Cardiac muscle cell (in vitro differentiated cells and primary cell): ENCODE results near the gene MTCL3.

Source experiments
- DNase-seq, 2 donors: peaks; one replicate each; pipeline versions ENCODE4 v3.0.0 to v3.0.0-alpha.2; 2010 to 2017; ENCODE audit warnings: low read depth in 1 of 2, low spot score in 1 of 2
- H3K27ac ChIP-seq: fragments of 200-600 bp; sonication (generic); 2 replicates; pipeline ENCODE4 v1.5.1; 2016
- H3K27me3 ChIP-seq: fragments of 200-600 bp; sonication (generic); 2 replicates; pipeline ENCODE4 v1.6.0; 2016; ENCODE audit warnings: control low read depth
- H3K36me3 ChIP-seq: fragments of 200-600 bp; sonication (generic); 2 replicates; pipeline ENCODE4 v1.5.1; 2016; ENCODE audit warnings: control low read depth
- H3K4me1 ChIP-seq: fragments of 200-600 bp; sonication (generic); 2 replicates; pipeline ENCODE4 v1.8.1; 2017; ENCODE audit warnings: low read depth, mild to moderate bottlenecking, mixed run types
- H3K4me3 ChIP-seq: fragments of 200-600 bp; sonication (generic); 2 replicates; pipeline ENCODE4 v1.5.1; 2016; ENCODE audit warnings: mild to moderate bottlenecking
- H3K9me3 ChIP-seq: fragments of 200-600 bp; sonication (generic); 2 replicates; pipeline ENCODE4 v1.5.1; 2017; ENCODE audit warnings: low read depth, mild to moderate bottlenecking, control low read depth
- TF ChIP-seq, protein P1 (sequence below): IDR thresholded peaks from 2 replicates; pipeline ENCODE4 v1.5.1; 2012; ENCODE audit warnings: low read depth, mild to moderate bottlenecking, low read length

The MTCL3 gene

DNA sequence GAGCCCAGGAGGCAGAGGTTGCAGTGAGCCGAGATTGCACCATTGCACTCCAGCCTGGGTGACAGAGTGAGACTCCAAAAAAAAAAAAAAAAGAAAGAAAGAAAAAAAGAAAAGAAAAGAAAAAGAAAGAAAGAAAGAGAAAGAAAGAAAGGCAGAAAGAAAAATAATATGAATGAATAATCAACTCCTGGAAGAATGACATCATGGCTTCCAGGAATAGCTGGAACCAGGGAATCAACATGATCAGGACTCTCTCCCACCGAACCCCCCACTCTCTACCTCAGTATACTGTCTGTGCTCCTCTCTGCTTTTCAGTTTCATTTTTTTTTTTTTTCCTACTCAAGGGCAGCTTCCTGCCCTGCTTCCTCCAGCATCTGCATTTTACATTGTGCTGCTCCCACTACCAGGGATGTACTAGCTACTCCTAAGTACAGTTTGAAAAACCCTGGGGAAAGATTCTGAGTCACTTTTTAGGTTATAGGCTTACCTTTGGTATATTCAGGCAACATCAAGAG, 19.7 kb upstream of the MTCL3 start:
- no peak for DNase-seq
- no peaks in the 10 kb centered on the region for H3K36me3 ChIP-seq
- no peaks in the 10 kb centered on the region for H3K9me3 ChIP-seq
- no peak overlapping the region for H3K4me3 ChIP-seq
- no peaks in the 10 kb centered on the region for H3K4me1 ChIP-seq
- TF ChIP-seq, protein P1, sequence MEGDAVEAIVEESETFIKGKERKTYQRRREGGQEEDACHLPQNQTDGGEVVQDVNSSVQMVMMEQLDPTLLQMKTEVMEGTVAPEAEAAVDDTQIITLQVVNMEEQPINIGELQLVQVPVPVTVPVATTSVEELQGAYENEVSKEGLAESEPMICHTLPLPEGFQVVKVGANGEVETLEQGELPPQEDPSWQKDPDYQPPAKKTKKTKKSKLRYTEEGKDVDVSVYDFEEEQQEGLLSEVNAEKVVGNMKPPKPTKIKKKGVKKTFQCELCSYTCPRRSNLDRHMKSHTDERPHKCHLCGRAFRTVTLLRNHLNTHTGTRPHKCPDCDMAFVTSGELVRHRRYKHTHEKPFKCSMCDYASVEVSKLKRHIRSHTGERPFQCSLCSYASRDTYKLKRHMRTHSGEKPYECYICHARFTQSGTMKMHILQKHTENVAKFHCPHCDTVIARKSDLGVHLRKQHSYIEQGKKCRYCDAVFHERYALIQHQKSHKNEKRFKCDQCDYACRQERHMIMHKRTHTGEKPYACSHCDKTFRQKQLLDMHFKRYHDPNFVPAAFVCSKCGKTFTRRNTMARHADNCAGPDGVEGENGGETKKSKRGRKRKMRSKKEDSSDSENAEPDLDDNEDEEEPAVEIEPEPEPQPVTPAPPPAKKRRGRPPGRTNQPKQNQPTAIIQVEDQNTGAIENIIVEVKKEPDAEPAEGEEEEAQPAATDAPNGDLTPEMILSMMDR: no peak
- no peak overlapping the region for H3K27ac ChIP-seq
- H3K27me3 ChIP-seq: no peaks in the 10 kb centered on the region

DNA sequence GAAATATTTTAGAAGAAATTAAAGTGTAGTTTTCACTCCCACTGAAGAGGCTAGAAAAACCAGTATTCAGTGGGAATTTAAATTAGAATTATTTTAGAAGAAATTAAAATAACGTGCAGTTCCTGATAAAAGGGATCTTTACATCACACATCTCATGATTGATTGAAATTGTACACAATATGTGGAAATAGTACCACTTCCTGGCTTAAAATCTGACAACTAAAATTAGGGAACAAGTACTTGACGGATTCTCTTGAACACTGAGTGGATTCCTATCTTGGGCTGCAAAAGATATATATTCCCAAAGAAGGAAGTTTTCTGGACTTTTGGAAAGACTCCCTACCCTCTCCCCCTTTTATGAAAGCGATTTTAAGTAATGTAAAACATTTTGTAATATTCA, 14.6 kb upstream of the MTCL3 start:
- no peaks in the 10 kb centered on the region for H3K9me3 ChIP-seq
- H3K27ac ChIP-seq: no peak overlapping the region
- no peaks in the 10 kb centered on the region for H3K36me3 ChIP-seq
- no peaks in the 10 kb centered on the region for H3K27me3 ChIP-seq
- H3K4me1 ChIP-seq: no peaks in the 10 kb centered on the region
- TF ChIP-seq, protein P1: no peak
- no peak for DNase-seq
- no peak overlapping the region for H3K4me3 ChIP-seq

DNA sequence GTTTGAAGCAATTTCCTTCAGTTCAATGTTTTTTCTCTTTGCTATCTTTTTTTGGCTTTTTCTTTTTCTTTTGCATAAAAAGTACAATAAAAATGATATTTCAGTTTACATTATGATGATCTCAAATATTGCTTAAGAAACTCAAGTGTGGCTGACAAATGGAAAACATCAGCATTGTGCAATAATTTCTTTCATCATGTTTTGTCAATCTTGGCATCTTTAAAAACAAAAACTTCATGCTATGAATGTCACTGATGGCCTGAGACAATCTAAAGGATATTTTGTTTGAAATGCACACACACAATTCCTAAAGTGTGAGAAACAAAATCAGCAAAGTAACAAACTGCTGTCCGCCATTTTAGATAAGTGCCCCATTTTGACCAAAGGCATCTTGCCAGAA, 13.9 kb upstream of the MTCL3 start:
- peak in 1 of 2 donors; percentile 43 for DNase-seq
- no peaks in the 10 kb centered on the region for H3K9me3 ChIP-seq
- no peak overlapping the region for H3K27ac ChIP-seq
- no peaks in the 10 kb centered on the region for H3K27me3 ChIP-seq
- TF ChIP-seq, protein P1: no peak
- H3K36me3 ChIP-seq: no peaks in the 10 kb centered on the region
- H3K4me3 ChIP-seq: no peak overlapping the region
- H3K4me1 ChIP-seq: no peaks in the 10 kb centered on the region

DNA sequence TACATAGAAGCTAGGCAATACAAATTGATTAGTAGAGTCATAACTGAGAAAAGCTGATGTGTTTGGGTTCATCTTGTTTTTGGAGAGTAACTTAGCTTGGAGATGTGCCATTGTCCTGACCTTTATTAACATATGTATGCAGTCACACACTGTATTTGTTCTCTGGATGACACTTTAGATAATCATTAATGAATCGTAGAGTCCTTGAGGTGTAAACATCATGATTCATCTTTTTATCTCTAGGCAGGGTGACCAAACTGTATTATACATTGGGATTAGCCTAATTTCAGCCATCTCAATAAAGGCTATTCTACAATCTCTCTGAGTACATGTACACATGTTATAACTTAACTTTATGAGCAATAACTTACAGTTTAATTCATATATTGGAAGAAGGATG, 3.6 kb upstream of the MTCL3 start:
- H3K4me3 ChIP-seq: no peak overlapping the region
- H3K9me3 ChIP-seq: no peaks in the 10 kb centered on the region
- H3K4me1 ChIP-seq: no peaks in the 10 kb centered on the region
- TF ChIP-seq, protein P1: no peak
- H3K27ac ChIP-seq: no peak overlapping the region
- peaks cover 34% of the 10 kb centered on the region for H3K27me3 ChIP-seq
- DNase-seq: no peak
- no peaks in the 10 kb centered on the region for H3K36me3 ChIP-seq

DNA sequence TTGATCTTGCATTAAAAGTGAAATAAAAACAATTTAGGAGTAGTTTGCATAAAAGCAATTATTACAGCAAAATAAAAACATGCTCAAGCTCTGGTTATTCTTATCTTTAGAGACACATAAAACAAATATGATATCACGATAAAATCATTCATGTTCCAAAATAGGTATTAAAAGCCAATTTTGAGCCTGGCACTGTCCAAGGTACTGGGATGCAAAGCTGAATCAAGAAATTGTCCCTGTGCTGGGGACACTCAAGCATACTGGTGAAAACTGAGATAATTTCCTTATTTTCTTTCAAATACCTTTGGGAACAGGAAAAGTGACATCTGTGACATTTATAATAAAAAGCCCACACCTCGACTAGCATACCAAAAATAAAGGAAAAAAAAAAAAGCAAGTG, 931 bp upstream of the MTCL3 start:
- TF ChIP-seq, protein P1: no peak
- Histone ChIP-seq H3K4me3 (no peak overlapping the region), H3K27ac (no peak overlapping the region), H3K36me3 (no peaks in the 10 kb centered on the region), H3K4me1 (peaks cover 3% of the 10 kb centered on the region), H3K27me3 (peaks cover 40% of the 10 kb centered on the region), H3K9me3 (no peaks in the 10 kb centered on the region)
- peak; percentile 35 to 40 for DNase-seq

DNA sequence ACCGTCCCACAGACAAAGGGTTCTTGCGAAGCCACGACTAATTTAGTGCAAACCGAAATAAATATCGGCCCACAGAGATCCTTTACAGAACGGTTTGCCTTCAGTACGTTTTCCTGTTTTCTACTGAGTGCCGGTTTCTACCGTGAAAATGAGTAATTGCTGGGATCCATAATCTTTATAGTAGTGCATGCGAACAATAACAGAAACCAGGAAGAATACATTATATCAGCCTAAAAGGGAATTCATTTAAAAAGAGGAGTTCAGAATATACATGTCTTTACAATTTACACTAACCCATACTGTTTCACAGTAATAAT, 292 bp upstream of the MTCL3 start:
- Histone ChIP-seq H3K27ac (no peak overlapping the region), H3K36me3 (no peaks in the 10 kb centered on the region), H3K4me3 (no peak overlapping the region), H3K4me1 (peaks cover 6% of the 10 kb centered on the region), H3K9me3 (no peaks in the 10 kb centered on the region), H3K27me3 (peaks cover 46% of the 10 kb centered on the region)
- no peak for DNase-seq
- TF ChIP-seq, protein P1: no peak
